ENCODE data around the gene FUCA1. TPM values are rescaled to one million over a fixed set of nuclear protein-coding genes. Genes with fewer than 3 reads are reported as not detected.

Gene FUCA1
- polyA plus RNA-seq, 3 donors: 24.2 to 97.7 (median 96.6) TPM

- TF ChIP-seq, protein P1, sequence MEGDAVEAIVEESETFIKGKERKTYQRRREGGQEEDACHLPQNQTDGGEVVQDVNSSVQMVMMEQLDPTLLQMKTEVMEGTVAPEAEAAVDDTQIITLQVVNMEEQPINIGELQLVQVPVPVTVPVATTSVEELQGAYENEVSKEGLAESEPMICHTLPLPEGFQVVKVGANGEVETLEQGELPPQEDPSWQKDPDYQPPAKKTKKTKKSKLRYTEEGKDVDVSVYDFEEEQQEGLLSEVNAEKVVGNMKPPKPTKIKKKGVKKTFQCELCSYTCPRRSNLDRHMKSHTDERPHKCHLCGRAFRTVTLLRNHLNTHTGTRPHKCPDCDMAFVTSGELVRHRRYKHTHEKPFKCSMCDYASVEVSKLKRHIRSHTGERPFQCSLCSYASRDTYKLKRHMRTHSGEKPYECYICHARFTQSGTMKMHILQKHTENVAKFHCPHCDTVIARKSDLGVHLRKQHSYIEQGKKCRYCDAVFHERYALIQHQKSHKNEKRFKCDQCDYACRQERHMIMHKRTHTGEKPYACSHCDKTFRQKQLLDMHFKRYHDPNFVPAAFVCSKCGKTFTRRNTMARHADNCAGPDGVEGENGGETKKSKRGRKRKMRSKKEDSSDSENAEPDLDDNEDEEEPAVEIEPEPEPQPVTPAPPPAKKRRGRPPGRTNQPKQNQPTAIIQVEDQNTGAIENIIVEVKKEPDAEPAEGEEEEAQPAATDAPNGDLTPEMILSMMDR (IDR thresholded peaks at IDR 0.05): no peak
- Mint-ChIP-seq H3K4me3 (no peak overlapping the region), H3K4me1 (peaks cover 8% of the 10 kb centered on the region), H3K9me3 (peaks cover 3 to 20% (median 9%) of the 10 kb centered on the region in 7 donors), H3K27me3 (ENCODE audit: low read depth in 3 of 3) (no peaks in the 10 kb centered on the region), H3K27ac (no peak overlapping the region), H3K36me3 (peaks cover 43 to 59% of the 10 kb centered on the region in 2 donors)
- Histone ChIP-seq H3K27me3 (ENCODE audit: control insufficient read depth in 2 of 2, insufficient read depth in 2 of 2, low read length in 2 of 2) (no peaks in the 10 kb centered on the region), H4K20me1 (ENCODE audit: insufficient read depth, low read length) (no peaks in the 10 kb centered on the region), H3K9me3 (replicated peaks in 1 of 2; ENCODE audit: control insufficient read depth in 1 of 2, insufficient read depth in 1 of 2, low read length in 2 of 2) (peaks cover 0 to 5% of the 10 kb centered on the region in 2 donors), H3K79me2 (ENCODE audit: insufficient read depth, low read length) (no peaks in the 10 kb centered on the region), H3K27ac (ENCODE audit: low read depth in 1 of 2, low read length in 2 of 2) (no peak overlapping the region), H3K4me1 (ENCODE audit: control insufficient read depth in 1 of 2, insufficient read depth in 2 of 2, low read length in 2 of 2) (no peaks in the 10 kb centered on the region), H3K4me2 (replicated peaks; ENCODE audit: extremely low read depth, low read length, poor library complexity, severe bottlenecking) (no peak overlapping the region), H3K9ac (ENCODE audit: insufficient read depth, low read length, poor library complexity, severe bottlenecking) (no peak overlapping the region), H2AFZ (ENCODE audit: insufficient read depth, low read depth, low read length, poor library complexity, severe bottlenecking) (no peak overlapping the region), H3K36me3 (replicated peaks in 1 of 2; ENCODE audit: control insufficient read depth in 1 of 2, insufficient read depth in 2 of 2, low read length in 2 of 2) (peaks cover 43 to 65% of the 10 kb centered on the region in 2 donors), H3K4me3 (replicated peaks in 1 of 3; ENCODE audit: low read depth in 2 of 3, low read length in 3 of 3) (no peak overlapping the region)
- intact Hi-C loops (cut with micrococcal nuclease): no loop called here
- DNase-seq: no peak
- WGBS (ENCODE audit: insufficient coverage): 92% methylated on average over 2 of the region's 2 CpGs
These were observed 22.9 kb downstream of the FUCA1 start for GRCh38 chr1:23845163-23845562.

GRCh38 chr1:23843644-23844043 is 24.4 kb downstream of the FUCA1 start:
- no peak overlapping the region for H3K4me3 ChIP-seq (replicated peaks in 1 of 3; ENCODE audit: low read depth in 2 of 3, low read length in 3 of 3)
- H3K4me2 ChIP-seq (replicated peaks; ENCODE audit: extremely low read depth, low read length, poor library complexity, severe bottlenecking): no peak overlapping the region
- Mint-ChIP-seq H3K36me3 (peaks cover 34 to 46% of the 10 kb centered on the region in 2 donors), H3K4me1 (peaks cover 11% of the 10 kb centered on the region), H3K27ac (no peak overlapping the region), H3K27me3 (ENCODE audit: low read depth in 3 of 3) (no peaks in the 10 kb centered on the region), H3K4me3 (no peak overlapping the region), H3K9me3 (peaks cover 3 to 18% (median 9%) of the 10 kb centered on the region in 7 donors)
- intact Hi-C loops (cut with micrococcal nuclease): no loop called here
- H3K36me3 ChIP-seq (replicated peaks in 1 of 2; ENCODE audit: control insufficient read depth in 1 of 2, insufficient read depth in 2 of 2, low read length in 2 of 2): peaks cover 38 to 51% of the 10 kb centered on the region in 2 donors
- H3K27ac ChIP-seq (ENCODE audit: low read depth in 1 of 2, low read length in 2 of 2): no peak overlapping the region
- H3K9ac ChIP-seq (ENCODE audit: insufficient read depth, low read length, poor library complexity, severe bottlenecking): no peak overlapping the region
- H2AFZ ChIP-seq (ENCODE audit: insufficient read depth, low read depth, low read length, poor library complexity, severe bottlenecking): no peak overlapping the region
- TF ChIP-seq, protein P1 (IDR thresholded peaks at IDR 0.05): no peak
- H3K9me3 ChIP-seq (replicated peaks in 1 of 2; ENCODE audit: control insufficient read depth in 1 of 2, insufficient read depth in 1 of 2, low read length in 2 of 2): peaks cover 0 to 5% of the 10 kb centered on the region in 2 donors
- H3K27me3 ChIP-seq (ENCODE audit: control insufficient read depth in 2 of 2, insufficient read depth in 2 of 2, low read length in 2 of 2): no peaks in the 10 kb centered on the region
- H3K4me1 ChIP-seq (ENCODE audit: control insufficient read depth in 1 of 2, insufficient read depth in 2 of 2, low read length in 2 of 2): peaks cover 5 to 7% of the 10 kb centered on the region in 2 donors
- no peak for DNase-seq
- H4K20me1 ChIP-seq (ENCODE audit: insufficient read depth, low read length): no peaks in the 10 kb centered on the region
- no peaks in the 10 kb centered on the region for H3K79me2 ChIP-seq (ENCODE audit: insufficient read depth, low read length)
- 92% methylated on average over 2 of the region's 5 CpGs for WGBS (ENCODE audit: insufficient coverage)

All from CD14-positive monocyte (primary cell).